C1 segment of cervical spinal cord (tissue), 14 donors: ENCODE measurements around the gene ENTPD6.
"Not testable (repeated sequence)": the region's sequence is repeated elsewhere in the genome, so short reads cannot be mapped to it uniquely, and the experiment has no call there.

ENCODE experiments used
- DNase-seq, 14 donors: peaks; one replicate each; lab custom pipeline; 2025; lab: John Stamatoyannopoulos, UW

The ENTPD6 gene

DNA sequence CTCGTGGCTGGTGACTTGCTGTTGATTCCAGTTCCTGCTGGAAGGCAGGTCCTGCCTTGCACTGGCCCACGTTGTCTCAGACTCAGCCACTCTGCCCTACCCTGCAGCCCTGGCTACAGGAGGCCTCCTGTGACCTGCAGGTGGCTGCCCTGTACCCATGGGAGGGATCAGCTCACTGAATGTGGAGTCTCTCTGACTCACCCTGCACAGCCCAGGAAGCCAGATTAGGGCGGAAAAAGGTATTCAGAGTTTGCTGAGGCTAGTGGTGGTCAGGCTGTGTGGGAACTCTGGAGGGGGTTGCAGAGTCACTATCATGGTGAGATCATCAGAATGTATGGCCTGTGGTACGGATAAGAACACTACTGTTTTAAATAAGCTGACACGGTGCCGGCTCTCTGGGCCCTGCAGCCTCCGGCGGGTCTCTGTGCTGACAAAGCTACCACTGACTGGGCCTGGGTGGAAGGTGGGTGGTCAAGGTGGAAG lies 27.7 kb downstream of the ENTPD6 start:
- no peak for DNase-seq

DNA sequence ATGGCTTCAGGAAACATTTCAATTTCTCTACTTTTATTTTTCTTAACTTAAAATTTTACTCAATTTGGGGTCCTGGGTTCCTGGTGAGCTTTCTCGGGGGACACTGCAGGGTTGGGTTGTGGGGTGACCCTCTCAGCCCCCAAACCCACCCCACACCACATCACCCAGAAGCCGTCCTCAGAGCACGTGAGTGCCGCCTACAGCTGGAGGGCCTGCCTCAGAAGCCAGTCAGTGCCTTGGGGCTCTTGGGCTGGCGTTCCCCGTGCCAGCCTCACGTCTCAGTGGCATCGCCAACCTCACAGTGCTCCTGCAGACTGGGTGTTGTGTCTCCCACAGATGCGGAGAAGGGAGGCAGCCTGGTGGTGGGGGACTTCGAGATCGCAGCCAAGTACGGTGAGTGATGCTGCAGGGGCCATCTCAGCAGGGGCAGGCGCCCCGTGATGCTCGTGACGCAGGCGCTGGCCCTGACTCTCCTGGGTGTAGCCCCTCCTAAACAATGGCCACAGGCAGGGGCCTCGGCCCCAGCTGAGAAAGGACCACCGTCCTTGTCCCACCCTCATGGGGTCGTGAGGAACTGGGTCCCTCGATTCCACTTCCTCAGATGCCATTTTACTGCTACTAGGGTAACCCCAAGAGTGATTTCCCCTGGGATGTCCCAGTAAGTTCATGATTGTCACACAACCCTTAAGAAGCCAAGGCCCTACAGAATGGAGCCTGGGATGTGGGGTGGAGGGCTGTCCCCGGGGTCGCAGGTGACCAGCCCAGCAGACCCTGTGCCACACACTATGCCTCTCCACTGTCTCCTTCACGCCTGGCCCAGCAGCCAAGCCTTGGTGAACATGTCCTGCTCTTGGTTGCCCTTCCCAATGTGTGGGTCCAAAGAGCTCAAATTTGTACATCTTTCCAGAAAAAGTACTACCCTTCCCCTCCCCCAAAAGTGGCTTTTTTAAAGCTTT lies 28.5 kb downstream of the ENTPD6 start:
- DNase-seq: no peak

DNA sequence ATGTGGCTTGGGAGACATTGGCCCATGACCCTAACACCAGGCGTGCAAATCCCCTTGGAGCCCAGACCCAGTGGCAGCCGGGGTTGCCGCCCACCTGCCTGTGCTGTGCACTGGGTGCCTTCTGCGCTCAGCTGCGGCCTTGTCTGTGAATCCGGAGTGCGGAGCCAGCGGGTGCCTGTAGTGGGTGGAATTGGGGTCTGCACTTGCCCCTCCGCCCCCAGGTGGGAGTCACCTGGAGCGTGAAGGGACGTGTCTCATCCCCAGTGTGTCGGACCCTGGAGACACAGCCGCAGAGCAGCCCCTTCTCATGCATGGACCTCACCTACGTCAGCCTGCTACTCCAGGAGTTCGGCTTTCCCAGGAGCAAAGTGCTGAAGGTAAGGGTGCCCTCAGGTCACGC lies 29.4 kb downstream of the ENTPD6 start:
- DNase-seq: no peak

DNA sequence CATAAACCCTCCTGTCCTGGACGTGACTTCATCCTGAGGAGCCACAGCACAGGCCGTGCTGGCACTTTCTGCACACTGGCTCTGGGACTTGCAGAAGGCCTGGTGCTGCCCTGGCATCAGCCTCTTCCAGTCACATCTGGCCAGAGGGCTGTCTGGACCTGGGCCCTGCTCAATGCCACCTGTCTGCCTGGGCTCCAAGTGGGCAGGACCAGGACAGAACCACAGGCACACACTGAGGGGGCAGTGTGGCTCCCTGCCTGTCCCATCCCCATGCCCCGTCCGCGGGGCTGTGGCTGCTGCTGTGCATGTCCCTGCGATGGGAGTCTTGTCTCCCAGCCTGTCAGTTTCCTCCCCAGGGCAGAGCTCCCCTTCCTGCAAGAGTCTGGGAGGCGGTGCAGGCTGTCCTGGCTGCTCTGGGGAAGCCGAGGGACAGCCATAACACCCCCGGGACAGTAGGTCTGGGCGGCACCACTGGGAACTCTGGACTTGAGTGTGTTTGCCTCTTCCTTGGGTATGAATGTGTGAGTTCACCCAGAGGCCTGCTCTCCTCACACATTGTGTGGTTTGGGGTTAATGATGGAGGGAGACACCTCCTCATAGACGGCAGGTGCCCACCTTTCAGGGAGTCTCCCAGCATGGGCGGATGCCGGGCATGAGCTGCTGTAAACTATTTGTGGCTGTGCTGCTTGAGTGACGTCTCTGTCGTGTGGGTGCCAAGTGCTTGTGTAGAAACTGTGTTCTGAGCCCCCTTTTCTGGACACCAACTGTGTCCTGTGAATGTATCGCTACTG lies 30.3 kb downstream of the ENTPD6 start:
- DNase-seq: no peak

DNA sequence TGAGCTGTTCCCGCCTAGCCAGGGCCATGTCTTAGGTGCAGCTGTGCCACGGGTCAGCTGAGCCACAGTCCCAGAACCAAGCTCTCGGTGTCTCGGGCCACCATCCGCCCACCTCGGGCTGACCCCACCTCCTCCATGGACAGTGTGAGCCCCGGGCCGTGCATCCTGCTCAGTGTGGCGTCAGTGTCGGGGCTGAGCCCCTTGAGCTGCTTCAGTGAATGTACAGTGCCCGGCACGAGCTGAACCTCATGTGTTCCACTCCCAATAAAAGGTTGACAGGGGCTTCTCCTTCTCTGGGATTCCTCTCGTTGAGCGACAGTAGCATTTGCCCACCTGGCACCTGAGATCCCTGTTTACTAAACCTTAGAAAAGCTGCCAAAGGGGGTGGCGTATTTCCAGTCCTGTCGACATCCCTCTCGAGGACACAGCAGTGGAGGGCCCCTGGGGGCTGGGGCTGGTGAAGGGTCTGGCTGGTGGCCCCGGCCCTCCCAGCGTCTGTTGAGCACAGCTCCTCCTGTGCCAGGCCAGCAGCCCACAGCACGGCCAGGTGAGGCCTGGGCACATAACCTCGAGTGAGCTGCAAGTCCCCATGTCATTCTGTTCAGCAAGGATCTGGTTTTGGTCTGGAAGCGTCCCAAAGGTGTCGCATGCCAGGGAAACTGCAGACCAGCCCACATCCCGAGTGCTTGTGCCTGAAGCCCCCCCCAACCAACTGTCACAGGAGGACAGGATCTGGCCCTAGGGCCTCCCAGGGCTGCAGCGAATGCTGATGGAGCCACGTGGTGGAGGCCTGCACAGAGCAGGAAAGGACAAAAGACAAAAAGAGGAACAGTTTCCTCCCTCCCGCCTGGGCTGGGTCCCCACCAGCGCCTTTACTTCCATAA lies 31.2 kb downstream of the ENTPD6 start:
- peak in 5 of 14 donors; percentile 21 to 89 (median 42) for DNase-seq

DNA sequence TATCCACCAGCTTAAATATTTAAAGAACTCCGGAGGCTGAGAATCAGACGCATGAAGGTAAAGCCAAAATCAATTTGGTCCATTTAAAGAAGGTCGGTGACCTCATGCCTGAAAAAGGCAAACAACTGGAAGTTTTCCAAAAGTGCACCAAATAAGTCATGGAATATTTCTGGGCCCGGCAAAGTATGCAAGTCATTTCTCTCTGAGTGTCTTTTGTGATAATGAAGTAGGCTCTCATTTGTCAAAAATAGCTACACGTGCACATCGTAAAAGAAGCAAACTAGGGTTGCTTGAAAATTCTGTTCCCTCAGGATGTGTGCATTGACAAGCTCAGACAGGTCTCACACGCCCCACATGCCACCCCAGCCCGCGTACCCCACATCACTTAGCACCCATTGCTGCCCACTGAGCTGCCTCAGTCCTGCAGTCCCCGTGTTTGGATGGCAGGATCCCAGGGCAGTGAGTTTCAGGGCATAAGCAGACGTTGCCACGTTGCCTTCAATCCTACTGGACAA lies 31.9 kb downstream of the ENTPD6 start:
- no peak for DNase-seq

DNA sequence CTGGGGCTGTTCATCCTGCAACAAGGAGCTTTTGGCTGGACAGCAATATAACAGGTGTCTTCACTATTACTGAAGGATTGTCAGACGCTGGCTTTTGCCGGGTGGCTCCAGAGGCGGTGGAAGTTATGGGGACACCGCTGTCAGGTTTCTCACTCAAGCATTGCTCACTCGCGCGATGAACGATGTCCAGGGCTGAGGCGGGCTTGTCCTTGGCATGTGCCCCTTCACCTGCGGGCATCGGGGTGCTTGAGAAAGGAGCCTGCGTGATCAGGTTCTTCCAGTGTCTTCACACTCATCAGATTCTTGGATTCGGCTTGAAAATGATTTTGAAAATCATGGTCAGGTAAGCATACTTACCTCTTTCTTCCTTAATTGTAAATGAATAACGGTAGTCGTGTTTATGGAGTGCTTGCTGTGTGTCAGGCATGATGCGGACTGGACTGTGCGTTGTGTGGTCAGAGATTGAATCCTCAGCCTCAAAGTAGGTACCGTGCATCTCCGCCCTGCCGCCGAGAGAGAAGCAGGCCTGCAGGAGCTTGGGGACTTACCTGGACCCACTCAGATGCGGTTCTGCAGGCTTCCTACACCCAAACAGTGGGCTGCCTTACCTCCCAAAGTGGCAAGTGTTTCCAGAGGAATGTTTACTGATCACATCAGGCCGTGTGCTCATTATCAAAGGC lies 34.1 kb downstream of the ENTPD6 start:
- no peak for DNase-seq

DNA sequence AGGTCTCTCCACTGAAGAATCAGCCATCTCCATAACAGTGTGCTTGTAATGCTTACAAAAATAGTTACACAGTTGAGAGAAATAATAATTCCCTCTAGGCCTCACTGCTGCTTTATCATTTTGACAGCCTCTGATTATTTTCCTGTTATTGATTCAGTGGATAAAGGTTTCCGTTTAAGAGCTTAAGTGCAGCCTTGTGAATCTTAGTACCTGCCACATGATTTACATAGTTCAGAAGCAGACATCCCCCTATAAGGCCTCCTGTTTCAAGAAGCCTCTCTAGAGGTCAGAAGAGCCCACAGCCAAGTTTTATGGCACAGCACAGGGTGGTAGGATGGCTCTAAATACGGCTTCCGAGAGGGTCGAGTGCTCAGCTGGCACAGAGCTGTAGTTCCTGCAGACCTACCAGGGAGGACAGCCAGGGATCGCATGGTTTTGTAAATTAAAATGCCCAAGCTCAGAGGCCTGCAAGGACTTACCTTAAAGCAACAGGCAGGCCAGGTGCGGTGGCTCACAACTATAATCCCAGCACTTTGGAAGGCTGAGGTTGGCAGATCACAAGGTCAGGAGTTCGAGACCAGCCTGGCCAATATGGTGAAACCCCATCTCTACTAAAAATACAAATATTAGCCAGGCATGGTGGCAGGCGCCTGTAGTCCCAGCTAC lies 34.8 kb downstream of the ENTPD6 start:
- DNase-seq: no peak

DNA sequence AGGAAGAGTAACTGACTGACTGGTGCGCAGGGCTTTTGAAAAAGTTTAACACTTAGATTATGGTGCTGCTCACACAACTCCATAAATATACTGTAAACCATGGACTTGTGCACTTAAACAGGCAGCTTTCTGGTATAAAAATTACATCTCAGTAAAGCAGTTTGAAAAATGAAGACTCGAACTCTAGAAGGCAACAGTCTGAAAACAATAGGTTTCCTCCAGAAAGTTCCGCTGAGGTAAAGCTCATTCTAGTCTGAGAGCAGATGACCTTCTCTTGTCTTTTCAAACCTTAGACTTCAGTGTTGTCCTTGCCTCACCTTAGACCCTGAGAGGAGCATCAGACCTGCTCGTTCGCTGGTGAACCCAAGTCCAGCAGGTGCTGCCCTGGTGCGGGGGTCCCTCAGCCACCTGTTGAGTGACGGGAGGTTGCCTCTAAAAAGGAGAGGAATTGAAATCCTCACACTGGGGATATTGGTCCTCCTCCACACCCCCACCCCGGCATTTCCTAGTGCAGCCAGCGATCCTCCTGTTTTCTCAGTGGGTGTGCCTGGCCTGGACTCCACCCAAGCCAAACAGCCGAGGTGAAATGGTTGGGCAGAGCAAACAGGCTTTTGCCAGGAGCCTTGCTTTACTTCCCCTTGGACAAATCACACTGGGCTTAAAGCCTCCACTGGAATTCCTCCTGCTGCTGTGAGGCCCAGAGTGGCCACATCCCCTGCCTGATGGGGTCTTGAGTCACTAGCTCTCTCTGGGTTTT lies 37.7 kb downstream of the ENTPD6 start:
- peak in 1 of 14 donors; percentile 59 for DNase-seq

DNA sequence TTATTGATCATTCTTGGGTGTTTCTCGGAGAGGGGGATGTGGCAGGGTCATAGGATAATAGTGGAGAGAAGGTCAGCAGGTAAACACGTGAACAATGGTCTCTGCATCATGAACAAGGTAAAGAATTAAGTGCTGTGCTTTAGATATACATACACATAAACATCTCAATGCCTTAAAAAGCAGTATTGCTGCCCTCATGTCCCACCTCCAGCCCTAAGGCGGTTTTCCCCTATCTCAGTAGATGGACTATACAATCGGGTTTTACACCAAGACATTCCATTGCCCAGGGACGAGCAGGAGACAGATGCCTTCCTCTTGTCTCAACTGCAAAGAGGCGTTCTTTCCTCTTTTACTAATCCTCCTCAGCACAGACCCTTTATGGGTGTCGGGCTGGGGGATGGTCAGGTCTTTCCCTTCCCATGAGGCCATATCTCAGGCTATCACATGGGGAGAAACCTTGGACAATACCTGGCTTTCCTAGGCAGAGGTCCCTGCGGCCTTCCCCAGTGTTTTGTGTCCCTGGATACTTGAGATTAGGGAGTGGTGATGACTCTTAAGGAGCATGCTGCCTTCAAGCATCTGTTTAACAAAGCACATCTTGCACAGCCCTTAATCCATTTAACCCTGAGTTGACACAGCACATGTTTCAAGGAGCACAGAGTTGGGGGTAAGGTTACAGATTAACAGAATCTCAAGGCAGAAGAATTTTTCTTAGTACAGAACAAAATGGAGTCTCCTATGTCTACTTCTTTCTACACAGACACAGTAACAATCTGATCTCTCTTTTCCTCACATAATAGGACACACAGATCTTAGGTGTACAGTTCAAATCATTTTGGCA lies 38.7 kb downstream of the ENTPD6 start:
- DNase-seq: not testable (repeated sequence)

DNA sequence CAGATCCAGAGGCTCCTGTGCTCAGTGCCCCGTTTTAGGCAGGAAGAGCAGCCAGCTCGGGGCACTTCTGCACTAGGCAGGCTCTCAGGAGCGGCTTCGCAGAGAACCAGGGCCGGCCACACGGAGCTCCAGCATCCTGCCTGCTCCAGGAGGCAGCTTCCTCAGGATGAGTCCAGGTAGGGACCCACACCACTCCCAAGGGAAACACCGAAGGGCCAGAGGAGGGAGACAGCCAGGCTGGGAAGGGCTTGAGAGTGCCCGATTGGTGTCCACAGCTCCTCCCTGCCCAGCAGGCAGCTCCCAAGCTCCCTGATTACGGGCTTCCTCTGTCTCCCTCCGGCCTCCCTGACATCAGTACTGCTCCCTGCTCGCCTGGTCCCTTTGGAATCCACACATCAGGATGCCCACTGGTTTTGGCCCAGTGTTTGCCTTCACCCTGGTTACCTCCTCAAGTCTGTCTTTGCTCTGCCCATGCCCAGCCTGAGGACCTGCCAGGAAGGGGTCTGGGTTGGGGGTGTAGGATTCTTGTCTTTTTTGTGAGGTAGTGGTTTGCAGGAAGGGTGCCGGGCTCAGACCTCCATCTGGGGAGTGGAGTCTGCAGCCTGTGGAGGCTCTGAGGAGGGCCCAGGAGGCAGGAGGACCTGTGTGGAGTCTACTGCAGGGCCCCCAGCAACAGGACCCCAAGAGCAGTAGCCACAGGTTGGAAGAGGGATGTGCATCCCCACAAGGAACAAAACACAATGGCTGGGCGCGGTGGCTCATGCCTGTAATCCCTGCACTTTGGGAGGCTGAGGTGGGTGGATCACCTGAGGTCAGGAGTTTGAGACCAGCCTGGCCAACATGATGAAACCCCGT lies 41.2 kb downstream of the ENTPD6 start:
- no peak for DNase-seq

DNA sequence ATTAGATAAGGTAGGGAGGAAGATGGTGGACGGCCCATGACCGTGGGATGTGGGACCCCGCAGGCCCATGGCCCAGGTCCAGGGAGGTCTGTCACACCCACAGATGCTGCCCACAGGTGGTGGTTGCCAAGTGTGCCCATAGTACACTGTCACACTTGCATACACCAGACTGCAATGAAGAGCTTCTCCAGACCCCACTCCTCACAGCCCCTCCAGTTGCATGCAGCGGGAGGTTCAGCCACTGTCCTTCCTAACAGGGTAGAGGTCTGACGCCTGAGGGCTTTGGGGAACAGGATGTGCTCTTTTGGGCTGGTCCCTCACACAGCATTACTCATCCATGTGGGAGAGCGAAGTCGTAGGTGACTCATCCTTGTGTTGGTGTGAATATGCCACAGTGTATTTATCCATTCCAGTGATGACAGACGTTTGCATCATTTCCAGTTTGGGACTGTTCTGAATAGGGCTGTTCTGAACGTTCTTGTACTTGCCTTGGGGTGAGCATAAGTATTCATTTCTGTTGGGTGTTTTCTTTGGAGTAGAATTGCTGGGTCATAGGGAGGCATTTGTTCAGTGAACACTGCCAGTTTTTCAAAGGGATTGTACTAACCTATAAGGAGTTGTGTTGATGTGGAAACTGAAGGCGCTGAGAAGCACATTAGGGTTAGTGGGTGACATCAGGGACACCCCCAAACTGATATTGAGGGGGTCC lies 42.3 kb downstream of the ENTPD6 start:
- peak in 2 of 14 donors; percentile 19 to 32 for DNase-seq

DNA sequence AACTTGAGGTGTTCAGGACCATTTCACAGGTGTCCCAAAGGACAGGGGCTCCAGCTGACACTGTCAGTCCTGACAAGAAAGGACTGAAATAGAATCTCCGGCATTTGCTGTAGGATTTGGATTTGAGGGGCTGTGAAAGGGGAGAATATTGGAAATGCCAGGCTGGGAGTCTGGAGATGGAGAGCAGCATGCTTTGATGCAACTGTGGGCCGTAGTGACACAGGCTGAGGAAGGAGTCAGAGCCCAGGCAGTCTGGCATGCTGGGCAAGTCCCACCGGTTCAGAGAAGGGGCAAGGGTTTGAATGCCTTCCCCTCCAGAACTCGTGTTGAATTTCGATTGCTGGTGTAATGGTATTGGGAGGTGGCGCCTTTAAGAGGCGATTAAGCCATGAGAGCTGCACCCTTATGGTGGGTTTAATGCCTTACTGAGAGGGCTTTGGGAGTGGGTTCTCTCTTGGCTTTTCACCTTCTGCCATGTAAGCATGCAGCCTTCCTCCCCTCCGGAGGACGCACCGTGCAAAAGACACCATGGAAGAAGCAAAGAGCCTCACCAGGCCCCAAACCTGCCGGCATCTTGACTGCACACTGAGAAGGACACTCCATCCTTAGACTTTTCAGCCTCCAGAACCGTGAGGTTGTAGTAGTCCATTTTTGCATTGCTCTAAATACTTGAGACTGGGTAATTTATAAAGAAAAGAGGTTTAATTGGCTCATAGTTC lies 43.0 kb downstream of the ENTPD6 start:
- DNase-seq: no peak

DNA sequence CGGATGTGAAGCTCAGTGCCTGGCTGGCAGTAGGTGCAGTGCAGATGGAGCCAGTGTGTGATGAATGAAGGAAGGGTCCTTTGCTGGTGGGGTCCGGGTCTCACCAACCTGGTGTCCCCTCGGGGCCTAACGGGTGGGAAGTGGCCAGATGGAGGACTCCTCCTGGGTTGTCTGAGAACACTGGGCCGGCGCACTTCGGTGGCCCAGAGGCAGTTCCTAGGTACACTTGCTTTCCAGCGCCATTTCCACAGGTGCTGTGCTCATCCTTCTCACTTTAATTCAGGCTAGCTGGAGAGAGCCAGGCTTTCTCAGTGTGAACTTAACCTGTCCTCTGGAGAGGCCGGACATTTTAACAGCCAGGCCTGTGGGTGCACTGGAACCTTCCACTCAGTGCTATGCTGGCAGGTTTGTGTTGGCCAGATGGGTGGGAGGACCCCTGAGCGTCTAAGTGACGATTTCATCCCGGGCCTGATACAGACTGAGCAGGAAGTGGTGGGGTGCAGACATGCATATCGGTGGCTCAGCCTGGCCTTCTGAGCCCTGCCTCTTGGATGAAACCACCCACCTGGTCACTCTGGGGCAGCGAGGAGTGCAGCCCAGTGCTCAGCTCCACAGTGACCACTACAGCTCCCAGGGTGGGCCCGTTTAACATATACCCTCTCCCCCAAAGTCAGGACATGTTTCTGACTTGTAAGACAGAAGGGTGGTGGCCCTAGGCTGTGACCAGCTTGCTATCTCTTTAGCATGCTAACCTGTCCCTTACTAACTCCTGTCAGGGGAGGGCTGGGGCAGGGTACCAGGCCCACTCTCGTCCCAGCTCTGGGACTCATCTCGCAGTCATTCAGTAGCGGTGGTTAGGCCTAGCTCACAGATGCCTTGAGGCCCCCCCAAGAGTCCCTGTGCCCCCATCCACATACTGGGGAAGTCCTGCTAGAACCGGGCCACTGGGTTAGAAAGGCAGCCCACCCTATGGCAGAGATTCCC lies 44.2 kb downstream of the ENTPD6 start:
- no peak for DNase-seq
